Astrocyte (in vitro differentiated cells and primary cell): Measurements from ENCODE around the gene FERMT3. TPM values are rescaled to one million over a fixed set of nuclear protein-coding genes. Genes with fewer than 3 reads are reported as not detected.

ENCODE experiments used
- DNase-seq: peaks from one replicate; pipeline ENCODE4 v3.0.0-alpha.2; 2010; ENCODE audit warnings: low read depth
- FAIRE-seq: peaks from 2 replicates; lab custom pipeline; 2011; peaks lifted over from hg19 to GRCh38; lab: Jason Lieb, UNC
- H2AFZ ChIP-seq: 2 replicates; pipeline ENCODE4 v1.6.0; 2012; ENCODE audit warnings: low read depth, low read length, inconsistent platforms
- H3K27ac ChIP-seq: 2 replicates; pipeline ENCODE4 v1.5.1; 2011; ENCODE audit warnings: low read depth, low read length, inconsistent platforms
- H3K27me3 ChIP-seq: 2 replicates; pipeline ENCODE4 v1.6.0; 2011; ENCODE audit warnings: low read length, inconsistent platforms; ENCODE audit not compliant: insufficient read depth
- H3K36me3 ChIP-seq: 2 replicates; pipeline ENCODE4 v1.5.1; 2011; ENCODE audit warnings: low read length, inconsistent platforms; ENCODE audit not compliant: insufficient read depth
- H3K4me1 ChIP-seq: 2 replicates; pipeline ENCODE4 v1.5.1; 2011; ENCODE audit warnings: low read length, inconsistent platforms; ENCODE audit not compliant: insufficient read depth
- H3K4me2 ChIP-seq: 2 replicates; pipeline ENCODE4 v1.6.0; 2012; ENCODE audit warnings: low read length, inconsistent platforms
- H3K4me3 ChIP-seq: 2 replicates; pipeline ENCODE4 v1.5.1; 2011; ENCODE audit warnings: low read depth, mild to moderate bottlenecking, low read length, inconsistent platforms; ENCODE audit not compliant: insufficient read depth
- H3K79me2 ChIP-seq: 2 replicates; pipeline ENCODE4 v1.6.0; 2012; ENCODE audit warnings: mild to moderate bottlenecking, low read length, inconsistent platforms; ENCODE audit not compliant: insufficient read depth
- H3K9ac ChIP-seq: 2 replicates; pipeline ENCODE4 v1.6.0; 2012; ENCODE audit warnings: mild to moderate bottlenecking, low read length, inconsistent platforms
- H3K9me3 ChIP-seq: 2 replicates; pipeline ENCODE4 v1.5.1; 2012; ENCODE audit warnings: low read depth, mild to moderate bottlenecking, low read length, inconsistent platforms; ENCODE audit not compliant: insufficient read depth
- H4K20me1 ChIP-seq: 2 replicates; pipeline ENCODE4 v1.6.0; 2012; ENCODE audit warnings: low read length, inconsistent platforms; ENCODE audit not compliant: insufficient read depth
- H3K27ac Mint-ChIP-seq: one replicate; pipeline ENCODE4 v1.8.0; 2021; ENCODE audit warnings: mild to moderate bottlenecking, mixed read lengths; ENCODE audit not compliant: unreplicated experiment
- H3K27me3 Mint-ChIP-seq: one replicate; pipeline ENCODE4 v1.8.0; 2021; ENCODE audit warnings: low read depth, mixed read lengths; ENCODE audit not compliant: unreplicated experiment
- H3K36me3 Mint-ChIP-seq: one replicate; pipeline ENCODE4 v1.8.0; 2021; ENCODE audit warnings: low read depth, mixed read lengths; ENCODE audit not compliant: unreplicated experiment
- H3K4me1 Mint-ChIP-seq: one replicate; pipeline ENCODE4 v1.8.0; 2021; ENCODE audit warnings: low read depth, mixed read lengths; ENCODE audit not compliant: unreplicated experiment
- H3K4me3 Mint-ChIP-seq: one replicate; pipeline ENCODE4 v1.8.0; 2021; ENCODE audit warnings: mild to moderate bottlenecking, moderate library complexity, mixed read lengths; ENCODE audit not compliant: unreplicated experiment
- H3K9me3 Mint-ChIP-seq: one replicate; pipeline ENCODE4 v1.8.0; 2021; ENCODE audit warnings: mild to moderate bottlenecking, mixed read lengths; ENCODE audit not compliant: unreplicated experiment
- CTCF ChIP-seq: IDR thresholded peaks from 2 replicates; pipeline ENCODE4 v1.5.1; 2011; ENCODE audit warnings: low read depth, mild to moderate bottlenecking, inconsistent platforms, low read length, moderate library complexity; ENCODE audit not compliant: insufficient read depth
- EZH2 ChIP-seq: IDR thresholded peaks from 2 replicates; pipeline ENCODE4 v1.6.1; 2012; ENCODE audit warnings: mild to moderate bottlenecking, low read length, inconsistent platforms; ENCODE audit not compliant: insufficient read depth
- total RNA-seq: library from RNA; stranded (reverse); gene quantifications from 2 replicates; pipeline ENCODE4 v1.2.1, GENCODE V29; 2021

Gene FERMT3
- total RNA-seq, 1 donor from 2014 or later, result 1.3 TPM

DNA sequence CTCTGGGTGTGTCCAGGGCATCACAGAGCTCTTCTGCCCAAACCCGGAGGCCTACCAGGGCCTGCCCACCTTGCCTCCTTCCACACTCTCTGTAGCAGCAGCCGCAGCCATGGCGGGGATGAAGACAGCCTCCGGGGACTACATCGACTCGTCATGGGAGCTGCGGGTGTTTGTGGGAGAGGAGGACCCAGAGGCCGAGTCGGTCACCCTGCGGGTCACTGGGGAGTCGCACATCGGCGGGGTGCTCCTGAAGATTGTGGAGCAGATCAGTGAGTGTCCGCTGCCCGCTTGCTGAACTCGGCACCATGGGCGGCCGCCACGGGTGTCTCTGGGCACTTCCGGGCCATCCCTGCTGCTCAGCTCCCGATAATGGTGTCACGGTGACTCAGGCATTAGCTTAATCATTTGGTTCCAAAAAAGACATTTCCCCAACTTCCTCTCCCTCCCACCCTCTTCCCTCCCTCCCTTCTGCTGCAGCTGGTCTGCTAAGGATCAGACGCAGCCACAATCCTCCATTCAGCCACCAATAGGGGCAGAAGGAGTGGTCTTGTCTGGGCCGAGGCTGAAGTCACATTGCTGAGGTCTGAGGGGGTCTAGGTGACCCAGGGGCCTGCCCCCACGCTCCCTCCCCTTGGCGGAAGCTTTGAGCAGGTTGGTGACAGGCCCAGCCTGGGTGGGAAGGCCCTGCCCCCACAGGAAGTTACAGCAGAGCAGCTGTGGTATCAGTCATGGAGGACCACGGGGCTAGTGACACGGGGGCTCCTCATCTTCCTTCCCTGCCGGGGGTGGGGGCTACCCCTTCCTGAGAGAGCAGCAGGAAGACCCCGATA lies 950 bp downstream of the FERMT3 start:
- Mint-ChIP-seq H3K4me3 (no peak overlapping the region), H3K36me3 (peaks cover 21% of the 10 kb centered on the region), H3K9me3 (no peaks in the 10 kb centered on the region), H3K27me3 (no peaks in the 10 kb centered on the region), H3K4me1 (peaks cover 17% of the 10 kb centered on the region), H3K27ac (peak overlapping the region; percentile 78)
- peaks cover 20% of the 10 kb centered on the region for H4K20me1 ChIP-seq
- TF ChIP-seq CTCF (no peak), EZH2 (no peak)
- peak overlapping the region; percentile 65 for H3K27ac ChIP-seq
- H3K4me2 ChIP-seq, result peak overlapping the region; percentile 75
- H3K9ac ChIP-seq, result peak overlapping the region; percentile 38
- peaks cover 21% of the 10 kb centered on the region for H3K36me3 ChIP-seq
- DNase-seq, result peak; percentile 73
- no peaks in the 10 kb centered on the region for H3K9me3 ChIP-seq
- peaks cover 25% of the 10 kb centered on the region for H3K4me1 ChIP-seq
- no peak for FAIRE-seq
- no peak overlapping the region for H3K4me3 ChIP-seq
- no peaks in the 10 kb centered on the region for H3K27me3 ChIP-seq
- no peaks in the 10 kb centered on the region for H3K79me2 ChIP-seq
- H2AFZ ChIP-seq, result peak overlapping the region; percentile 30

DNA sequence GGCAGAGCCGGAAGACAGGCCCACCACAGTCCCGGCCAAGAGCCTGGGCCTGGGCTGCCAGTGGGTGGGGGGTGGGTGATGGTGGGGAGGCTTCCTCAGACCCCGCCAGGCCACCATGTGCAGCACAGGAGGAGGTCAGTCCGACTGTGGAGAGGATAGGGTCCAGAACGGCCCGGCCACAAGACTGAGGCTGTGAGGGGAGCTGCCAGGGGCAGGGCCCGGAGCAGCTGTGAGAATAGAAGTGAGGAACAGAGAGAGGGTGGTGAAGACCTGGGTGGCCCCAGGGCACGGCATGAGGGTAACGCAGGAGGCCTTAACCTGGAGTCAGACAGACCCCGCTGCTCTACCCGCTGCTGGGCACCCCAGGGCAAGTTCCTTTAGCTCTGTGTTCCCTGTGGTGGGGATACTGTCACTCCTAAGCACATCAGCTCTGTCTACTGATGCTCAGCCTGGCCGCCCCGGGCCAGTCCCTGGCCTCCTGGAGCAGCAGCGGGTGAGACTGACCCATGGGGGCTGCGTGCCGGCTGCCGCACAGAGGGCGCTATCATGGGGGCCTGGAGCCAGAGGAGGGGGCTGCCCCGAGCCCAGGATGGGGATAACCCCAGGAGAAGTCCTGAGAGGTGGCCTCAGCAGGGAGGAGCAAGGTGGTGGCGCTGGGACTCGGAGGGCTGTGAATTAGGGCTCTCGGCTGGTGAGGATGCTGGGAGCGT lies 1.7 kb downstream of the FERMT3 start:
- Mint-ChIP-seq H3K4me1 (peaks cover 15% of the 10 kb centered on the region), H3K27ac (no peak overlapping the region), H3K4me3 (no peak overlapping the region), H3K27me3 (no peaks in the 10 kb centered on the region), H3K36me3 (peaks cover 19% of the 10 kb centered on the region), H3K9me3 (no peaks in the 10 kb centered on the region)
- H3K79me2 ChIP-seq, result no peaks in the 10 kb centered on the region
- peak overlapping the region; percentile 38 for H3K9ac ChIP-seq
- DNase-seq (no peak), FAIRE-seq (no peak)
- peaks cover 25% of the 10 kb centered on the region for H3K4me1 ChIP-seq
- no peaks in the 10 kb centered on the region for H3K9me3 ChIP-seq
- H3K27me3 ChIP-seq, result no peaks in the 10 kb centered on the region
- H2AFZ ChIP-seq, result peak overlapping the region; percentile 30
- peaks cover 14% of the 10 kb centered on the region for H4K20me1 ChIP-seq
- H3K4me3 ChIP-seq, result no peak overlapping the region
- peak overlapping the region; percentile 65 for H3K27ac ChIP-seq
- peaks cover 14% of the 10 kb centered on the region for H3K36me3 ChIP-seq
- H3K4me2 ChIP-seq, result peak overlapping the region; percentile 75
- TF ChIP-seq CTCF, result no peak
- no peak for TF ChIP-seq EZH2
